Caco-2 (cell line): ENCODE results near the gene LRP1-AS. TPM values are rescaled to one million over a fixed set of nuclear protein-coding genes. Genes with fewer than 3 reads are reported as not detected.
A peak's percentile ranks its signal among the peaks of the same experiment; 100 is the strongest.

Source experiments
- BruUV-seq: library from RNA; stranded (reverse); fragments of 400-500 nt; replicated peaks from 2 replicates; lab custom pipeline; 2021; lab: Mats Ljungman, UMichigan
- CTCF ChIA-PET: fragments of 300-600 bp; sonication (Branson Sonifier 250); formaldehyde crosslinking; loops from one replicate; lab custom pipeline; 2022; ENCODE audit warnings: antibody characterized with exemption; lab: Charles Lee
- POLR2A ChIA-PET: fragments of 300-600 bp; sonication (Branson Sonifier 250); formaldehyde crosslinking; loops from one replicate; lab custom pipeline; 2022; ENCODE audit warnings: antibody characterized with exemption; lab: Charles Lee
- DNase-seq, 2 experiments: peaks; one replicate each; pipeline versions ENCODE4 v3.0.0 to v3.0.0-alpha.2; 2020 to 2022
- H3K27me3 ChIP-seq: replicated peaks from 2 replicates; pipeline ENCODE4 v1.6.0; 2011; ENCODE audit warnings: low read length; ENCODE audit not compliant: control insufficient read depth, insufficient read depth
- H3K36me3 ChIP-seq: 2 replicates; pipeline ENCODE4 v1.5.1; 2011; ENCODE audit warnings: low read length; ENCODE audit not compliant: control insufficient read depth, insufficient read depth
- H3K4me1 ChIP-seq: fragments of 250-450 bp; sonication (Bioruptor Pico); 2 replicates; pipeline ENCODE4 v1.5.1; 2020; ENCODE audit warnings: mild to moderate bottlenecking
- H3K4me3 ChIP-seq: 2 replicates; pipeline ENCODE4 v1.5.1; 2011; ENCODE audit warnings: low read depth, mild to moderate bottlenecking, control low read depth, low read length
- H3K9me3 ChIP-seq: fragments of 250-450 bp; sonication (Bioruptor Pico); 2 replicates; pipeline ENCODE4 v1.5.1; 2020; ENCODE audit warnings: mild to moderate bottlenecking, moderate library complexity
- H3K27ac Mint-ChIP-seq: one replicate; pipeline ENCODE4 v1.8.0; 2022; ENCODE audit warnings: mixed read lengths; ENCODE audit not compliant: unreplicated experiment
- H3K27me3 Mint-ChIP-seq: one replicate; pipeline ENCODE4 v1.8.0; 2022; ENCODE audit warnings: mixed read lengths; ENCODE audit not compliant: insufficient read depth, unreplicated experiment
- H3K36me3 Mint-ChIP-seq: one replicate; pipeline ENCODE4 v1.8.0; 2022; ENCODE audit warnings: mild to moderate bottlenecking, mixed read lengths; ENCODE audit not compliant: insufficient read depth, unreplicated experiment
- H3K4me1 Mint-ChIP-seq: one replicate; pipeline ENCODE4 v1.8.0; 2022; ENCODE audit warnings: low read depth, mixed read lengths; ENCODE audit not compliant: unreplicated experiment
- H3K4me3 Mint-ChIP-seq: one replicate; pipeline ENCODE4 v1.8.0; 2022; ENCODE audit warnings: mild to moderate bottlenecking, moderate library complexity, mixed read lengths; ENCODE audit not compliant: unreplicated experiment
- H3K9me3 Mint-ChIP-seq: one replicate; pipeline ENCODE4 v1.8.0; 2022; ENCODE audit warnings: mixed read lengths; ENCODE audit not compliant: unreplicated experiment
- intact Hi-C: fragments of 100-400 bp; cut with micrococcal nuclease; formaldehyde crosslinking; loops from one replicate; pipeline ENCODE4 v1.10.0; 2022; ENCODE audit not compliant: unreplicated experiment
- total RNA-seq: library from RNA; stranded (reverse); gene quantifications from 2 replicates; pipeline ENCODE4 v1.2.3, GENCODE V29; 2022
- TF ChIP-seq, protein P1 (sequence below), 2 experiments: fragments of 200-600 bp in 1 of 2; IDR thresholded peaks; 1 replicate in 1 of 2; 2 replicates in 1 of 2; pipeline versions ENCODE4 v1.5.1 to v1.8.0; 2011 to 2022; ENCODE audit warnings: antibody characterized with exemption in 1 of 2, control low read depth in 1 of 2, inconsistent platforms in 1 of 2, low read depth in 1 of 2, low read length in 1 of 2, mild to moderate bottlenecking in 1 of 2, moderate library complexity in 1 of 2; ENCODE audit not compliant: insufficient read depth in 1 of 2, severe bottlenecking in 1 of 2, unreplicated experiment in 1 of 2

Gene LRP1-AS
- total RNA-seq, 1 experiment from 2014 or later, result not detected

DNA sequence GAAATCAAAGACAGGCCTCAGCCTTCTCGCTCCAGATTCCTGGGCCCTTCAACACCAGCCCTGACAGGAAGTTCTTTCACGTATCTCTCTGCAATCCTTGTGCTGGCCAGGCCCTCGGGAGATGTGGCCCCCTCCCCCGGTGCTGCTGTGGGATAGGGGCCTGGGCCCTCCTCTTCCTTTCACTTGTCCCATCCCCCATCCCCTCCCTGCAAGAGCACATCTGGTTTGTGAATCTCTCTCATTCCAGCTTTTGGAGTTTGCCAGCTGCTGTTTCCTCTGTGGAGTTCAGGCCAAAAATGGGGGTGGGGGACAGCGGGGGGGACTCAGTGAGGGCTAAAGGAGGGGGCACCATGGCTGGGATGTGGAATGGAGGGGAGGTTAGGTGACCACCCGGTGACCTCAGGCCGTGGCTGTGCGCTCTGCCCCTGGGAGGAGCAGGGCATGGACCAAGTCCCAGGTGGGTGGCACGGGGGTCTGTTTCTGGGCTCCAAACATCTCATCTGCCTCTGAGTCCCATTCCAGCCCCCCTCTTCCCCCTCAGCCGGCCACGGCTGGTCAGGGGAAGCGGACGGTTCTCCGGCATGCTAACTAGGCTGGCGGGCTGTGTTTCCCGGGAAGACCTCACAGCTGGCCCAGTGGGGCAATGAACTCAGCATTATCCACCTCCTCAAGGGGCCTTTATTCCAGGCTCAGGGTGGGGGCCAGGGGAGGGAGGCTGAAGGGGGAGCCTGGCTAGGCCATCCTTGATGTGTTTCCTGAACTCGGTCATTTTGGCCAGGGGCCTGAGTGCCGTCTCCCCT, 11.7 kb downstream of the LRP1-AS start:
- intact Hi-C loops, result no loop called here
- TF ChIP-seq, protein P1, sequence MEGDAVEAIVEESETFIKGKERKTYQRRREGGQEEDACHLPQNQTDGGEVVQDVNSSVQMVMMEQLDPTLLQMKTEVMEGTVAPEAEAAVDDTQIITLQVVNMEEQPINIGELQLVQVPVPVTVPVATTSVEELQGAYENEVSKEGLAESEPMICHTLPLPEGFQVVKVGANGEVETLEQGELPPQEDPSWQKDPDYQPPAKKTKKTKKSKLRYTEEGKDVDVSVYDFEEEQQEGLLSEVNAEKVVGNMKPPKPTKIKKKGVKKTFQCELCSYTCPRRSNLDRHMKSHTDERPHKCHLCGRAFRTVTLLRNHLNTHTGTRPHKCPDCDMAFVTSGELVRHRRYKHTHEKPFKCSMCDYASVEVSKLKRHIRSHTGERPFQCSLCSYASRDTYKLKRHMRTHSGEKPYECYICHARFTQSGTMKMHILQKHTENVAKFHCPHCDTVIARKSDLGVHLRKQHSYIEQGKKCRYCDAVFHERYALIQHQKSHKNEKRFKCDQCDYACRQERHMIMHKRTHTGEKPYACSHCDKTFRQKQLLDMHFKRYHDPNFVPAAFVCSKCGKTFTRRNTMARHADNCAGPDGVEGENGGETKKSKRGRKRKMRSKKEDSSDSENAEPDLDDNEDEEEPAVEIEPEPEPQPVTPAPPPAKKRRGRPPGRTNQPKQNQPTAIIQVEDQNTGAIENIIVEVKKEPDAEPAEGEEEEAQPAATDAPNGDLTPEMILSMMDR (IDR thresholded peaks at IDR 0.05; ENCODE audit: insufficient read depth in 1 of 2, low read depth in 1 of 2, low read length in 1 of 2, severe bottlenecking in 1 of 2, unreplicated experiment in 1 of 2), result no peak
- H3K4me1 ChIP-seq, result peaks cover 52% of the 10 kb centered on the region
- peaks cover 6% of the 10 kb centered on the region for H3K36me3 ChIP-seq
- Mint-ChIP-seq H3K9me3 (no peaks in the 10 kb centered on the region), H3K36me3 (peaks cover 30% of the 10 kb centered on the region), H3K4me1 (peaks cover 60% of the 10 kb centered on the region), H3K27me3 (no peaks in the 10 kb centered on the region), H3K4me3 (no peak overlapping the region), H3K27ac (no peak overlapping the region)
- BruUV-seq, result no TSS peak
- ChIA-PET CTCF (interaction anchor here (0.6 kb wide), 1 partner anchor 45 kb away, joined by 4 read pairs; no protein-coding TSS in a partner anchor), POLR2A (interaction anchor here (0.8 to 1.0 kb wide), 2 partner anchors 8 to 11 kb away, joined by 3 to 13 read pairs; partner anchors contain the start of gene LRP1)
- H3K4me3 ChIP-seq, result no peak overlapping the region
- H3K27me3 ChIP-seq, result no peaks in the 10 kb centered on the region
- H3K9me3 ChIP-seq, result no peaks in the 10 kb centered on the region
- DNase-seq, result no peak

DNA sequence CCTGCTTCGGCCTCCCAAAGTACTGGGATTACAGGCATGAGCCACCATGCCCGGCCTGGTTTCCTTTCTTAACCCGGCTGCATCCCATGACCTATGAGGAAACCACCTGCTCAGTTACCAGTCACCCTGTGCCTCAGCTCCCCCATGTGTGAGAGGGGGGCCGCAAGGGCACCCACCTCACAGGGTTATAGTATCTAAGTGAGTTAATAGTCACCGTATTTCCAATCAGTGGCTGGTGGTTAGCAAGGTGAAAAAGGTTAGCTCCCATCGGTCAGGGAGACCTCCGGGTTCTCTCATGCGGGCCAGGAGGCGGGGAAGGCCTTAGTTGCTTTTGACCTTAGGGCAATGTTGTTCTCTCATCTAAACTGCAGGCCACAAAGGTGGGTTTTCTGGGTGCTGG, 12.5 kb downstream of the LRP1-AS start:
- ChIA-PET CTCF (interaction anchor here (0.6 kb wide), 2 partner anchors 12 to 46 kb away, joined by 3 to 4 read pairs; no protein-coding TSS in a partner anchor), POLR2A (interaction anchor here (0.8 kb wide), 1 partner anchor 12 kb away, joined by 13 read pairs; no protein-coding TSS in a partner anchor)
- no peaks in the 10 kb centered on the region for H3K9me3 Mint-ChIP-seq
- no peaks in the 10 kb centered on the region for H3K9me3 ChIP-seq
- H3K4me3 ChIP-seq, result no peak overlapping the region
- BruUV-seq, result no TSS peak
- H3K27me3 ChIP-seq, result no peaks in the 10 kb centered on the region
- H3K4me1 Mint-ChIP-seq, result peaks cover 67% of the 10 kb centered on the region
- no peak overlapping the region for H3K27ac Mint-ChIP-seq
- H3K4me3 Mint-ChIP-seq, result no peak overlapping the region
- no peaks in the 10 kb centered on the region for H3K27me3 Mint-ChIP-seq
- TF ChIP-seq, protein P1 (IDR thresholded peaks at IDR 0.05; ENCODE audit: insufficient read depth in 1 of 2, low read depth in 1 of 2, low read length in 1 of 2, severe bottlenecking in 1 of 2, unreplicated experiment in 1 of 2), result no peak
- H3K36me3 ChIP-seq, result peaks cover 4% of the 10 kb centered on the region
- intact Hi-C loops, result no loop called here
- DNase-seq, result no peak
- peaks cover 60% of the 10 kb centered on the region for H3K4me1 ChIP-seq
- peaks cover 28% of the 10 kb centered on the region for H3K36me3 Mint-ChIP-seq

DNA sequence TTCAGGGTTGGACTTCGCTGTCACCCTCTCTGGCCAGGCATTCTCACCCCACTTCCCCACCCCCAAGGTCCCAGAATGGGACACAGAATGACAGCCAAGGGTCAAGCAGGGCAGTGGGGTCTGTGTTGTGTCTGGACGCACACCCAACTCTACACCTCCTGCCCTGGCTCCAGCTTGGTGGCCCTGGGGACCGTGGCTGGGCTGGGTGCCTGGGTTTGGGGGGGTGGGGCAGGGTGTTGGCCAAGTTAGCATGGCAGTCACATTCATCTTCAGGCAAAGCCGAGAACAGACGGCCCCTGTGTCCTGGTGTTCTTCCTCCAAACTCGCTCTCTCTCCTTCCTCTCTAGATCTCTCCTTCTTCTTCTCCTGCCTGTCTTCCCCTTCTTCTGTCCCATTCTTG, 13.5 kb downstream of the LRP1-AS start:
- H3K9me3 ChIP-seq, result no peaks in the 10 kb centered on the region
- H3K27ac Mint-ChIP-seq, result peak overlapping the region; percentile 95
- intact Hi-C loops, result no loop called here
- peak overlapping the region; percentile 50 for H3K4me3 Mint-ChIP-seq
- no peak for DNase-seq
- H3K27me3 ChIP-seq, result no peaks in the 10 kb centered on the region
- no peak overlapping the region for H3K4me3 ChIP-seq
- TF ChIP-seq, protein P1 (IDR thresholded peaks at IDR 0.05; ENCODE audit: insufficient read depth in 1 of 2, low read depth in 1 of 2, low read length in 1 of 2, severe bottlenecking in 1 of 2, unreplicated experiment in 1 of 2), result no peak
- H3K9me3 Mint-ChIP-seq, result no peaks in the 10 kb centered on the region
- no peaks in the 10 kb centered on the region for H3K27me3 Mint-ChIP-seq
- H3K4me1 ChIP-seq, result peaks cover 57% of the 10 kb centered on the region
- ChIA-PET POLR2A (interaction anchor here (0.6 to 1.5 kb wide), 2 partner anchors 13 to 39 kb away, joined by 3 to 10 read pairs; partner anchors contain the start of gene LRP1-AS), CTCF (interaction anchor here (0.6 to 1.3 kb wide), 2 partner anchors 13 to 72 kb away, joined by 3 to 5 read pairs; no protein-coding TSS in a partner anchor)
- H3K36me3 Mint-ChIP-seq, result peaks cover 28% of the 10 kb centered on the region
- H3K36me3 ChIP-seq, result no peaks in the 10 kb centered on the region
- H3K4me1 Mint-ChIP-seq, result peaks cover 59% of the 10 kb centered on the region
- BruUV-seq, result no TSS peak
